NT2/D1 (cell line): ENCODE data around the gene PRDM10.

Source experiments
- DNase-seq: peaks from one replicate; pipeline ENCODE4 v3.0.0-alpha.2; 2011; ENCODE audit warnings: low read depth, low spot score
- H3K27me3 ChIP-seq: 2 replicates; pipeline ENCODE4 v1.6.0; 2011; ENCODE audit warnings: mild to moderate bottlenecking; ENCODE audit not compliant: insufficient read length, insufficient read depth
- H3K36me3 ChIP-seq: 2 replicates; pipeline ENCODE4 v1.6.1; 2011; ENCODE audit warnings: mild to moderate bottlenecking, low read length, mixed read lengths; ENCODE audit not compliant: insufficient read depth, insufficient read length
- H3K4me1 ChIP-seq: 2 replicates; pipeline ENCODE4 v1.5.1; 2011; ENCODE audit not compliant: insufficient read depth, insufficient read length
- H3K4me3 ChIP-seq: 2 replicates; pipeline ENCODE4 v1.5.1; 2011; ENCODE audit warnings: low read depth; ENCODE audit not compliant: insufficient read length
- H3K9ac ChIP-seq: 2 replicates; pipeline ENCODE4 v1.6.0; 2011; ENCODE audit warnings: low read depth; ENCODE audit not compliant: insufficient read length
- H3K9me3 ChIP-seq: 2 replicates; pipeline ENCODE4 v1.5.1; 2011; ENCODE audit warnings: mild to moderate bottlenecking, low read length; ENCODE audit not compliant: insufficient read depth
- SUZ12 ChIP-seq: IDR thresholded peaks from 2 replicates; pipeline ENCODE4 v1.6.1; 2011; ENCODE audit not compliant: insufficient read length, insufficient read depth; ENCODE audit errors: extremely low read depth
- YY1 ChIP-seq: IDR thresholded peaks from 2 replicates; pipeline ENCODE4 v1.6.1; 2011; ENCODE audit not compliant: insufficient read length, insufficient read depth
- ZNF274 ChIP-seq: IDR thresholded peaks from 2 replicates; pipeline ENCODE4 v1.6.1; 2011; ENCODE audit warnings: mild to moderate bottlenecking, low read depth, low read length

PRDM10 gene

GRCh38 chr11:130008326-130008725, 5.7 kb upstream of the PRDM10 start:
- TF ChIP-seq YY1 (no peak), SUZ12 (no peak)
- H3K27me3 ChIP-seq = no peaks in the 10 kb centered on the region
- H3K4me1 ChIP-seq = no peaks in the 10 kb centered on the region
- no peaks in the 10 kb centered on the region for H3K36me3 ChIP-seq
- H3K9ac ChIP-seq = no peak overlapping the region
- no peak for DNase-seq
- H3K4me3 ChIP-seq = no peak overlapping the region
- no peaks in the 10 kb centered on the region for H3K9me3 ChIP-seq

GRCh38 chr11:130006929-130007328, 4.3 kb upstream of the PRDM10 start:
- H3K4me3 ChIP-seq = no peak overlapping the region
- H3K36me3 ChIP-seq = no peaks in the 10 kb centered on the region
- DNase-seq = no peak
- TF ChIP-seq YY1 (no peak), ZNF274 (no peak), SUZ12 (no peak)
- H3K4me1 ChIP-seq = no peaks in the 10 kb centered on the region
- no peaks in the 10 kb centered on the region for H3K27me3 ChIP-seq
- no peaks in the 10 kb centered on the region for H3K9me3 ChIP-seq
- H3K9ac ChIP-seq = no peak overlapping the region

DNA sequence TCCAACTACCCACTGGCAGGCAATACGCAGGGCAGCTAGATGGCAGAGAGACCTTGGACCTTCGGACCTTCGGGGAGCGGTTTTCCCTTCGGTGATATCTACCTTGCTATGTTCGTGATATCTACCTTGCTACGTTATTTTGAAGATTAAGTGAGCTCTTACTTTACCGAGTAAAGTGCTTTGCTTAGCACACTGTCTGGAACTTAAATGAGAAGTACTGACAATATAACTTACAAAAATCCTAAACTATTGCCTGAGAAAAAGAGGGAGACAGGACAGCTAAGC, 1.0 kb upstream of the PRDM10 start:
- H3K9ac ChIP-seq = peak overlapping the region; percentile 79
- H3K9me3 ChIP-seq = no peaks in the 10 kb centered on the region
- TF ChIP-seq ZNF274 (no peak), SUZ12 (no peak), YY1 (no peak)
- peak overlapping the region; percentile 78 for H3K4me3 ChIP-seq
- no peaks in the 10 kb centered on the region for H3K36me3 ChIP-seq
- H3K27me3 ChIP-seq = no peaks in the 10 kb centered on the region
- DNase-seq = no peak
- no peaks in the 10 kb centered on the region for H3K4me1 ChIP-seq

- no peaks in the 10 kb centered on the region for H3K36me3 ChIP-seq
- DNase-seq = peak; percentile 87
- no peaks in the 10 kb centered on the region for H3K4me1 ChIP-seq
- no peaks in the 10 kb centered on the region for H3K9me3 ChIP-seq
- no peaks in the 10 kb centered on the region for H3K27me3 ChIP-seq
- peak overlapping the region; percentile 78 for H3K4me3 ChIP-seq
- no peak for TF ChIP-seq SUZ12
- no peak for TF ChIP-seq YY1
- TF ChIP-seq ZNF274 = no peak
- H3K9ac ChIP-seq = peak overlapping the region; percentile 79
Observed at GRCh38 chr11:130002846-130003716, 446 bp upstream of the PRDM10 start.

DNA sequence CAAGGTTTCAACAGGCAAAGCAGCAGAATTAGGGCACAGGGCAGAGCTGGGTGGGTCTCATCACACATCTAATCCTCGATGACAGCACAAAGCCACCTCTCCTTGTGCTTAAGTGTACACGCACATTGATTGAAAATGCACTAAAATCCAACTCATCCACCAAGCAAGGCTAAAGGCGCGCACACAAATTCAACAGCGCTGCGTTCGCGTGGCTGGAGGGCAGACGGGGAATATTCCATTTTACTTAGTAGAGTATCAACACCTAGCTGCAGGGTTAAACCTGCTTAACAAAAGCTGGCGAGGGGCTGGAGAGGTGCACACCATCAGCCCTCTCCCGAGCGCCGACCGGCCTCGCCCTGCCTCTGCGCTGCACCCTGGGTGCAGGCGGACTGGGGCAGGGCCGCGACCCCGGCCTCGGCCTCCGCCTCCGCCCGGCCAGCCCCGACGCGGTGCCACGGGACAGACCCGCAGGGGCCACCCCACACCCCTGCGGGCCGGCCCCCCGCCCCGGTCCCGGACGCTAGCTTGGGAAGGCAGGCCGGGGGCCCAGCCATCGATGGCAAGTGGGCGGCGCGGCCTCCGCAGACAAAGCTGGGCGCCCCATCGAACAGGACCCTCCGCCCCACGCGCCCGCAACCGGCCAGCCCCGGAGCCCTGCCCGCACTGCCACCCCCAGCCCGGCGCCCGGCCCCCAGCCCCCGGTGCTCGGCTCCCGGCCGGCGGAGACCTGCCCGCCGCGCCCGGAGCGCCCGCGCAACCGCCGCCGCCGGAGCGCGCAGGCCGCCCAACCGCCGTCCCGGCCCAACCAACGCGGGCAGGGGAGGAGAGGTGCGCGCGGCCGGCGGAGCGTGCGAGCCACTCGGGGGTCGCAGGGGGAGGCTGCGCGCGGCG, 929 bp downstream of the PRDM10 start:
- H3K9me3 ChIP-seq = no peaks in the 10 kb centered on the region
- no peaks in the 10 kb centered on the region for H3K4me1 ChIP-seq
- H3K9ac ChIP-seq = peak overlapping the region; percentile 79
- H3K4me3 ChIP-seq = peak overlapping the region; percentile 78
- DNase-seq = no peak
- peaks cover 7% of the 10 kb centered on the region for H3K36me3 ChIP-seq
- TF ChIP-seq YY1 (no peak), ZNF274 (no peak), SUZ12 (no peak)
- no peaks in the 10 kb centered on the region for H3K27me3 ChIP-seq

DNA sequence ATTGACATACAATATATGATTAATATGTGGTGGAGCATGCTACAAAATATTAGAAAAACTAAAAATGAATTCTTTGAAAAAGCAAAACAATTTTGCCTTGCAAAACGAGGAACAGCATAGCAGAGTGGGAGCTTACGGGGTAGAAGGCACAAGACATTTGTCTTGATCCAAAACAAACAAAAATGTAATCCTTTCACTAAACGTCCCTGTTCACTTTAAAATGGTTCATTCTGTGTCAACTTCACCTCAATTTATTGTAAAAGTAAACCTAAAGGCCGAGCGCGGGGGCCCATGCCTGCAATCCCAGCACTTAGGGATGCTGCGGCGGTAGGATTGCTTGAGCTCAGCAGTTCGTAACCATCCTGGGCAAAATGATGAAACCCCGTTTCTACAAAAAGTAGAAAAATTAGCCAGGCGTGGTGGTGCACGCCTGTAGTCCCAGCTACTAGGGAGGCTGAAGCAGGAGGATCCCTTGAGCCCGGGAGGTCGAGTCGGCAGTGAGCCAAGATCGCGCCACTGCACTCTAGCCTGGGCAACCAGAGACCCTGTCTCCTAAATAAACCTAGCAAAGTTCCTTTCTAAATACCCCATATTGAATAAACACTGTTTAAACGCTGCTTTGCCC, 2.0 kb downstream of the PRDM10 start:
- H3K4me1 ChIP-seq = no peaks in the 10 kb centered on the region
- no peak for TF ChIP-seq ZNF274
- TF ChIP-seq YY1 = no peak
- TF ChIP-seq SUZ12 = no peak
- no peaks in the 10 kb centered on the region for H3K9me3 ChIP-seq
- no peak overlapping the region for H3K4me3 ChIP-seq
- H3K9ac ChIP-seq = no peak overlapping the region
- DNase-seq = no peak
- H3K27me3 ChIP-seq = no peaks in the 10 kb centered on the region
- peaks cover 7% of the 10 kb centered on the region for H3K36me3 ChIP-seq

DNA sequence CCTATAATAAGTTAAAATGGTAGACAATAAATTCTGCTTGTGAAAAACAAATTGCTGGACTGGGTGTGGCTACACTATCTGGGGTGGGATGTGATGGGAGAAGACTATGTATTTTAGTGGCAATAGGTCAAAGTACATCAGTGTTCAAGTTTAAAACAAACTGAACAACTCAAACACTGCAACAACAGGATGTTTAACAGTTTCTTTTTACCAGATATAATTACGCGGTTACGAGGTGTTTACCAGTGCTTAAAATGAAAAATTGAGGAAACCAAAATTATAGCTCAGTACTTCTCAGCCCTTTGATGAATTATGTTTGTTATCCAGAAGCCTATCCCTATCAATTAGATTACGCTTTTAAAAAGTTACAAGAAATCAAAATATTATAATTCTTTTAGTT, 3.2 kb downstream of the PRDM10 start:
- H3K36me3 ChIP-seq = peaks cover 7% of the 10 kb centered on the region
- H3K27me3 ChIP-seq = no peaks in the 10 kb centered on the region
- H3K4me3 ChIP-seq = no peak overlapping the region
- H3K4me1 ChIP-seq = no peaks in the 10 kb centered on the region
- no peak overlapping the region for H3K9ac ChIP-seq
- no peaks in the 10 kb centered on the region for H3K9me3 ChIP-seq
- TF ChIP-seq YY1 = no peak
- TF ChIP-seq ZNF274 = no peak
- TF ChIP-seq SUZ12 = no peak
- no peak for DNase-seq
